Measurements from ENCODE around the gene TIMP2. TPM values are rescaled to one million over a fixed set of nuclear protein-coding genes. Genes with fewer than 3 reads are reported as not detected.
"Not testable (repeated sequence)": the region's sequence is repeated elsewhere in the genome, so short reads cannot be mapped to it uniquely, and the experiment has no call there.

The TIMP2 gene
- total RNA-seq, 1 donor from 2014 or later, result 0.84 TPM

DNA sequence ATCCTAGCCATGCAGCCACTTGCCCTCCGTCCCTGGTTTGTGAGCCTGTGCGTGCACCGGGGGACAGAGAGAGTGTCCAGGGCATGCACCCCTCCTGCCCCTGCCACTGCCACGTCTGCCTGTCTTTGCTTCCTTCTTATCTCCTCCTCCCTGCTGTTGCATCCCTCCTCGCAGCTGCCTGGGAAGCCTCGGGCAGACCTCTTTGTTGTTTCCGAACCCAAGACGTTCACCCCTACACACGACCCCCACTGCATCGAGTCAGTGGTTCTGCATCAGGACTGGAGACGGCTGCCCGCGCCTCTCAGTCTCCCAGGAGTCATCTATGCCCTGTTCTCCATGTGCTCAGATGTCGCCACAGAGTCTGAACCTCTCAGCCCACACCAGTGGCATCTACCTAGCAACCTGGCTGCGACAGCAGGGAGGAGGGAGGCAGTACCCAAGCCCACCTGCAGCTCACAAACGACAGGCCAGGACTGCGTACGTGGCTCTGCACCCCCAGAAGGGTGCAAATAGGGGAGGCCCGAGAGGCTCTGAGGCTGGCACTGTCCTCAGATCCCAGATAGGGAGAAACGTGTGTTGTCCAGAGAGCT, 5.2 kb downstream of the TIMP2 start:
- intact Hi-C loops (cut with micrococcal nuclease), result loop anchor here (10.0 kb wide), 1 partner anchor 55 kb away; no protein-coding TSS in a partner anchor

DNA sequence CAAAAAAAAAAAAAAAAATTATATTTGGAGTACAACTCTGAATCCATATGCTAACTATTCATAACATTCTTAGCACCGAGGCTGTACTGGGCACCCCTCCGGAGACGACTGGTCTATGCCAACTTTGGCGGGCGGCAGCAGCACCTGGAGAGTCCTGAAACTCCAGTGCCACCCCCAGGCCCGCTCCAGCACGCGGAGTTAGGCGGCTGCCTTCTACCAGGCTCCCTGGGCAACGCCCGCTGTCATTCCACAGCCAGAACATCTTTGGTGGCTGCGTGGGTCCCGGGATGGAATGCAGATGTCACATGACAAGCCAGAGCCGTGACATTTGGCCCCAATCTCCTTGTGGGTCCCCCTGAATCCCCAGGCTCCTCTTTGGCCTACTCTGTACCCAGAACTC, 6.2 kb downstream of the TIMP2 start:
- Mint-ChIP-seq H3K4me1 (ENCODE audit: low read depth) (peaks cover 11% of the 10 kb centered on the region), H3K4me3 (ENCODE audit: low read depth) (no peak overlapping the region), H3K9me3 (no peaks in the 10 kb centered on the region), H3K27me3 (ENCODE audit: low read depth) (peaks cover 16% of the 10 kb centered on the region), H3K27ac (no peak overlapping the region), H3K36me3 (ENCODE audit: low read depth) (no peaks in the 10 kb centered on the region)
- no peak for DNase-seq (ENCODE audit: low spot score)
- intact Hi-C loops (cut with micrococcal nuclease), result no loop called here

More for the DNA sequence above, 5.2 kb downstream of the TIMP2 start:
- DNase-seq (ENCODE audit: low spot score), result no peak
- H3K4me1 Mint-ChIP-seq (ENCODE audit: low read depth), result peaks cover 11% of the 10 kb centered on the region
- H3K36me3 Mint-ChIP-seq (ENCODE audit: low read depth), result no peaks in the 10 kb centered on the region
- no peak overlapping the region for H3K27ac Mint-ChIP-seq
- H3K27me3 Mint-ChIP-seq (ENCODE audit: low read depth), result peaks cover 16% of the 10 kb centered on the region
- H3K4me3 Mint-ChIP-seq (ENCODE audit: low read depth), result no peak overlapping the region
- no peaks in the 10 kb centered on the region for H3K9me3 Mint-ChIP-seq

DNA sequence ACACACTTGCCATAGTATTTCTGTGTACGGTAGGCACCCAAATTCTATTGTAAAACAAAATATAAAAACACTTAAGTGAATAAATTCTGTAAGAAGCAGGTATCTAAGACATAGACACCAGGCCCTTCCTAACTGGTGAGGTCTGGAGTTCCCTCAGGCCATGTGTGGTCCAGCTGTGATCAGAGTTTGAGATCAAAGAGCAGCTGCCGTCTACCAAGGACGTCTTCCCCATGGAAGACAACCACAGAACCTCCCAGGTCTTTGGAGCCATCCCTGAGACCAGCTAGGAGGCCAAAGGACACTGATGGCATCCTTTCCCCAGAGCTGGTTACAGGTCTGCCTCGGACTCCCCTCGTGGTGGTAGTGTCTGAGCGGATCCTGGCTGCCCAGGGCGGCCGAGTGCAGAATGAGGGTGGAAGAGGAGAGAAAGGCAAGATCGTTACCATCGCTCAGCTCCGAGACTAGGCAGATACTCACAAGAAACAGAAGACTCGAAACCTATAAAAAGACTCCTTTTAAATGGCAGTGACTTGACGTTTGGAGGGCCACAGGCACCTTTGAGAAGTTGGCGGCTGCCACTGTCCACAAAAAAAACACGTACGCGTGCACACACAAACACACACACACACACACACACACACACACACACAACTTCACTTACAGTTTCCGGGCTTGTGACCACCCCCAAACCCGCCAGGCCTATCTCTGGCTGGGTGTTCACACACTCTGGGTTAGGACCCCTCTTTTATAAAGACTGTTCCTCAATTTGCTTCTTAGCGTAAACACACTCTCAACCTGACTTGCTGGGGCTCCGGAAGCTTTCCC, 7.5 kb downstream of the TIMP2 start:
- H3K4me1 Mint-ChIP-seq (ENCODE audit: low read depth), result peaks cover 1% of the 10 kb centered on the region
- intact Hi-C loops (cut with micrococcal nuclease), result no loop called here
- H3K27ac Mint-ChIP-seq, result no peak overlapping the region
- H3K9me3 Mint-ChIP-seq, result no peaks in the 10 kb centered on the region
- H3K36me3 Mint-ChIP-seq (ENCODE audit: low read depth), result no peaks in the 10 kb centered on the region
- no peak for DNase-seq (ENCODE audit: low spot score)
- no peak overlapping the region for H3K4me3 Mint-ChIP-seq (ENCODE audit: low read depth)
- peaks cover 6% of the 10 kb centered on the region for H3K27me3 Mint-ChIP-seq (ENCODE audit: low read depth)

DNA sequence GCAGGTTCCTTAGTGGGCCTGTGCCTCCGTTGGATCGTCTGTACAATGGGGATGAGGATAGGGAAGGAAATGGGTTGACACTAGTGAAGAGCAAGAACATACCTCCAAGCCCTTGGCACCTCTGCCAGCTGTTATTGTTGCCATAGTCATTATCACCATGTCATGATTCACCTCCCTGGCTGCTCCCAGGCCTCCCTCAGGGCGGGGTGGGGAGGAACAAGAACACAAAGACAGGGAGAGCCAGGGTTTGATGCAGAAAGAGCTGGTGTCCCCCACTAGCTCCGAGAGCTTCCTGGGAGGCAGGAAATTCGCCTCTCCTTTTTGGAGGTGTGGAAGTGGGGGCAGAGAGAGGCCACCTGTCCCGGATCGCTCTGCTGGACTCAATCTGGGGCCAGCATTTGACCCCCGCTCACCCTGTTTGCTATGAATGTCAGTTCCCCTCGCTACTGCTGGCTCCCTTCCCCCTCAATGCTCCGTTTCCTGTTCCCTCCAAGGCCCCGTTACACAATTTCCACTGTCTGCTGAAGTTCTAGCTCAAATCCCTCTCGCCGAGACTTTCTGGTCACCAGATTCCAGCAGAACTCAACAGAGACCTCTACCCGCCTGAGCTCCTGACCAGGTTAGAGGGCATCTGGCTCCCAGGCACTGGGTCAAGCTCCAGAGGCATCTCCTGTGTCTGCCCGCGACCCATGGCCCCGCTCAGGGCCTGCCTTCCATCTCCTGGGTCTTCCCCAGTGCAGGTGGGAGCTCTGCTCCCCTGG, 9.1 kb downstream of the TIMP2 start:
- peaks cover 4% of the 10 kb centered on the region for H3K27me3 Mint-ChIP-seq (ENCODE audit: low read depth)
- intact Hi-C loops (cut with micrococcal nuclease), result no loop called here
- DNase-seq (ENCODE audit: low spot score), result no peak
- H3K36me3 Mint-ChIP-seq (ENCODE audit: low read depth), result no peaks in the 10 kb centered on the region
- H3K9me3 Mint-ChIP-seq, result no peaks in the 10 kb centered on the region
- no peaks in the 10 kb centered on the region for H3K4me1 Mint-ChIP-seq (ENCODE audit: low read depth)
- H3K4me3 Mint-ChIP-seq (ENCODE audit: low read depth), result no peak overlapping the region
- H3K27ac Mint-ChIP-seq, result no peak overlapping the region

DNA sequence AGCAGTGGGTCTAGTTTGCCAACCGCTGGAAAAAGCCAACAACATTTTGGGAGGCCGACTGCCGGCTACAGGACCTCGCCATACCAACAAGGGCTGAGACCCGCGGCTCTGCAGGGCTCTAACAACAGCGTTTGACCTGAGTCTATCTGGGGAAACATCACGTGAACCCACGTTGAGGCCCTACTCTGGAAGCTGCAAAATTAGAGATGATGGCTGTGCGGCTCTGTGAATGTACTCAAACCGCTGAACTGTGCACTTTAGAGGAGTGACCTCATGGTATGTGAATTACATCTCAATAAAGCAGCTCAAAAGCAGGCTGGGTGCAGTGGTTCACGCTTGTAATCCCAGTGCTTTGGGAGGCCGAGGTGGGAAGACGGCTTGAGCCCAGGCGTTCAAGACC, 12.1 kb downstream of the TIMP2 start:
- Mint-ChIP-seq H3K4me1 (ENCODE audit: low read depth) (no peaks in the 10 kb centered on the region), H3K36me3 (ENCODE audit: low read depth) (no peaks in the 10 kb centered on the region), H3K9me3 (no peaks in the 10 kb centered on the region), H3K27ac (no peak overlapping the region), H3K27me3 (ENCODE audit: low read depth) (peaks cover 7% of the 10 kb centered on the region), H3K4me3 (ENCODE audit: low read depth) (no peak overlapping the region)
- intact Hi-C loops (cut with micrococcal nuclease), result no loop called here
- no peak for DNase-seq (ENCODE audit: low spot score)

DNA sequence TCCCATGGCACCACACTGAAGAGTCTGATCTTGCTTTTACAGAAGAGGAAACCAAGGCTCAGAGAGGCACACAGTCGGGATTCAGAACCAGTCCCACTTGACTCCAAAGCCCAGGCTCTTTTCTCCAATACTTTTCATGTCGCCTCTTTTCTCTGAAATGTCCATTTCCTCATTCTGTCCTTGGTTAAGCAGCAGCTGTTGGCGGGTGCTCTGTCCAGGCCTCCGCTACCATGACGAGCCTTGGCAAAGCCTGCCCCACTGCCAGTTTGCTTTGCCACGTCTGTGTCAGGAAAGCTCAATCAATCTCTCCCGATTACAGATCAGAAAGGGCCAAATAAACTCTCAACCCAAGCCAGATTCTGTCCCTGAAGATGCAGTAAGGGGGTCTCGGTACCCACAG, 13.1 kb downstream of the TIMP2 start:
- DNase-seq (ENCODE audit: low spot score), result no peak
- H3K27ac Mint-ChIP-seq, result no peak overlapping the region
- intact Hi-C loops (cut with micrococcal nuclease), result no loop called here
- peaks cover 7% of the 10 kb centered on the region for H3K27me3 Mint-ChIP-seq (ENCODE audit: low read depth)
- H3K4me1 Mint-ChIP-seq (ENCODE audit: low read depth), result no peaks in the 10 kb centered on the region
- no peaks in the 10 kb centered on the region for H3K9me3 Mint-ChIP-seq
- H3K4me3 Mint-ChIP-seq (ENCODE audit: low read depth), result no peak overlapping the region
- H3K36me3 Mint-ChIP-seq (ENCODE audit: low read depth), result no peaks in the 10 kb centered on the region

DNA sequence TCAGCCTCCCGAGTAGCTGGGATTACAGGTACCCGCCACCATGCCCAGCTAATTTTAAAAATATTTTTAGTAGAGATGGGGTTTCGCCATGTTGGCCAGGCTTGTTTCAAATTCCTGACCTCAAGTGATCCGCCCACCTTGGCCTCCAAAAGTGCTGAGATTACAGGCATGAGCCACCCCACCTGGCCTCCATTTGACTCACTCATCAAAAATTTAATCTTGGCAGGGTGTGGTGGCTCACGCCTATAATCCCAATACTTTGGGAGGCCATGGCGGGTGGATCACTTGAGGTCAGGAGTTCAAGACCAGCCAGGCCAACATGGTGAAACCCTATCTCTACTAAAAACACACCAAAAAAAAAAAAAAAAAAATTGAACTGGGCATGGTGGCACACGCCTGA, 13.6 kb downstream of the TIMP2 start:
- H3K4me1 Mint-ChIP-seq (ENCODE audit: low read depth); H3K27me3 Mint-ChIP-seq (ENCODE audit: low read depth); H3K27ac Mint-ChIP-seq; intact Hi-C loops (cut with micrococcal nuclease); H3K4me3 Mint-ChIP-seq (ENCODE audit: low read depth); H3K9me3 Mint-ChIP-seq; DNase-seq (ENCODE audit: low spot score); H3K36me3 Mint-ChIP-seq (ENCODE audit: low read depth): not testable (repeated sequence)

DNA sequence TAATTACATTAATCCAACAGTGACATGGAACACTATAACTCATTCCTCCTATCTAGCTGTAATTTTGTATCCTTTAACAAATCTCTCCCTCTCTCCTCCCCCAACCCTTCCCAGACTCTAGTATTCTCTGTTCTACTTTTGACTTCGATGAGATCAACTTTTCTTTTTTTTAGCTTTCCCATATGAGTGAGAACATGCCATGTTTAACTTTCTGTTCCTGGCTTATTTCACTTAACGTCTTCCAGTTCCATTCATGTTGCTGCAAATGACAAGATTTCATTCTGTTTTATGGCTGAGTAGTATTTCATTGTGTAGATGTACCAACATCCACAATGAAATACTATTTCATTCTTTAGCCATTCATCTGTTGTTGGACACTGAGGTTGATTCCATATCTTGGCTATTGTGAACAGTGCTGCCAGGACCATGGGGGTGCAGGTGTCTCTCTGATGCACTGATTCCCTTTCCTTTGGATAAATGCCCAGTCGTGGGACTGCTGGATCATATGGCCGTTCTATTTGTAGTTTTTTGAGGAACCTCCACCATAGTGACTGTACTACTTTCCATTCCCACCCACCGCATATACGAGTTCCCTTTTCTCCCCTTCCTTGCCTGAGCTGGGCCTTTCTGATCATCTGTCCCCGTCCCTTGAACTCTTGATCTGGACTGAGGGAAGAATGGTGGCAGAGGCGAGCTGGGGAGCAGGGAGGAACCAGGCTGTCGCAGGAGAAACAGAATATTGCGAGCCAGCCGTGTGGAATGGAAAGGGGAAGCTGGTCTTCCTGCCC, 14.5 kb downstream of the TIMP2 start:
- Mint-ChIP-seq H3K4me1 (ENCODE audit: low read depth) (no peaks in the 10 kb centered on the region), H3K27ac (no peak overlapping the region), H3K36me3 (ENCODE audit: low read depth) (no peaks in the 10 kb centered on the region), H3K9me3 (no peaks in the 10 kb centered on the region), H3K27me3 (ENCODE audit: low read depth) (peaks cover 7% of the 10 kb centered on the region), H3K4me3 (ENCODE audit: low read depth) (no peak overlapping the region)
- no peak for DNase-seq (ENCODE audit: low spot score)
- intact Hi-C loops (cut with micrococcal nuclease), result no loop called here

DNA sequence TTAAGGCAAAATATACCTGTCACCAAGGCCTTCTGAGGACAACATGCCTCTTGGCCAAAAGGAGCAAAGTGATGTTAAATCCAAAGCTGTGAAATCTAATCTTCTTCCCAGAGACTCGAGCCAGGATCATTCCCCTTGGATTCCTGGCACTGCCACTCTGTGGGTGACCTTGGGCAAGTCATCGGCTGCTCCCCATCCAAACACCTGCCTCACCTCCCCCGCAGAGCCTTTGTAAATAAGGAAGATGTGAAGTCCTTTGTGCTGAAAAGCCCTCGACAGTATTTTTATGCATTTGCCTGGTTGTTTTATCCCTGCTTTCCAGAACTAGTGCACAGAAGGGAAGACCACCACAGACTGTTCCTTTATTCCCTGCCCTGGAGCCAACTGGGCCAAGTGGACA, 16.8 kb downstream of the TIMP2 start:
- Mint-ChIP-seq H3K27me3 (ENCODE audit: low read depth) (peaks cover 7% of the 10 kb centered on the region), H3K4me1 (ENCODE audit: low read depth) (peaks cover 5% of the 10 kb centered on the region), H3K27ac (no peak overlapping the region)

DNA sequence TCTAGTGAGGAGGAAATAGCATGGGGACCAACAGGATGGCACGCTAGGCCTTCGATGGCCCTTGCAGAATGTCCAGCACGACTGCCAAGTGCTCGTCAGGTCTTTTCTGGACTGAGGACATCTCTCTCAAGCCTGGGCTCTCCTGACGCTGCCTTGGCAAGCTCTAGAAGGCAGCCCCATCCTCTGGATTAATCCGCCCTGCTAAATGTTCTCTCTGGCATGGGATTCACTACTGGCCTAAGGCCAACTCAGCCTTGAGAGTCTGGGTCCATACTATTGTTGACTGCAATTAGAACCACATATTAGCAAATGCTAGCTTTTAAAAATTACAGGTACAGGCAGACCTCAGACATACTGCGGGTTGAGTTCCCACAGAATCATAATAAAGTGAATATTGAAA, 19.6 kb downstream of the TIMP2 start:
- H3K27ac Mint-ChIP-seq, result no peak overlapping the region
- H3K27me3 Mint-ChIP-seq (ENCODE audit: low read depth), result peaks cover 2% of the 10 kb centered on the region
- intact Hi-C loops (cut with micrococcal nuclease), result no loop called here
- no peaks in the 10 kb centered on the region for H3K36me3 Mint-ChIP-seq (ENCODE audit: low read depth)
- H3K4me3 Mint-ChIP-seq (ENCODE audit: low read depth), result no peak overlapping the region
- no peaks in the 10 kb centered on the region for H3K9me3 Mint-ChIP-seq
- peaks cover 10% of the 10 kb centered on the region for H3K4me1 Mint-ChIP-seq (ENCODE audit: low read depth)
- DNase-seq (ENCODE audit: low spot score), result no peak

More for the DNA sequence above, 16.8 kb downstream of the TIMP2 start:
- intact Hi-C loops (cut with micrococcal nuclease), result no loop called here
- H3K36me3 Mint-ChIP-seq (ENCODE audit: low read depth), result no peaks in the 10 kb centered on the region
- no peak for DNase-seq (ENCODE audit: low spot score)
- no peaks in the 10 kb centered on the region for H3K9me3 Mint-ChIP-seq
- H3K4me3 Mint-ChIP-seq (ENCODE audit: low read depth), result no peak overlapping the region

DNA sequence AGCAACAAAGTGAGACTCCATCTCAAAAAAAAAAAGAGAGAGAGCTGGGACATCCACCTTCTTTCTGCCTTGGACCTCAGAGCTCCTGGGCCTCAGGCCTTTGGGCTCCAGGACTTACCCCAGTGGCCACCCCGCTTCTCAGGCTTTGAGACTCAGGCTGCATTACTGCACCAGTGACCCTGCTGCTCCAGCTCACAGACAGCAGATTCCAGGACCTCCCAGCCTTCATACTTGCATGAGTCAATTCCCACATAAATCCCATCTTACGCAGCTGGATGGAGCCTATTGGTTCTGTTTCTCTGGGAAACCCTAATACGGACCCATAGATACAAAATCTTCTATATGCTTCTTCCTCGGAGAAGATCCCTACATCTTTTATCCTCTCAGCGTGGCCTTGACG, 20.1 kb downstream of the TIMP2 start:
- Mint-ChIP-seq H3K27me3 (ENCODE audit: low read depth) (no peaks in the 10 kb centered on the region), H3K27ac (no peak overlapping the region), H3K4me3 (ENCODE audit: low read depth) (no peak overlapping the region), H3K9me3 (no peaks in the 10 kb centered on the region), H3K4me1 (ENCODE audit: low read depth) (peaks cover 10% of the 10 kb centered on the region), H3K36me3 (ENCODE audit: low read depth) (no peaks in the 10 kb centered on the region)
- intact Hi-C loops (cut with micrococcal nuclease), result no loop called here
- no peak for DNase-seq (ENCODE audit: low spot score)

DNA sequence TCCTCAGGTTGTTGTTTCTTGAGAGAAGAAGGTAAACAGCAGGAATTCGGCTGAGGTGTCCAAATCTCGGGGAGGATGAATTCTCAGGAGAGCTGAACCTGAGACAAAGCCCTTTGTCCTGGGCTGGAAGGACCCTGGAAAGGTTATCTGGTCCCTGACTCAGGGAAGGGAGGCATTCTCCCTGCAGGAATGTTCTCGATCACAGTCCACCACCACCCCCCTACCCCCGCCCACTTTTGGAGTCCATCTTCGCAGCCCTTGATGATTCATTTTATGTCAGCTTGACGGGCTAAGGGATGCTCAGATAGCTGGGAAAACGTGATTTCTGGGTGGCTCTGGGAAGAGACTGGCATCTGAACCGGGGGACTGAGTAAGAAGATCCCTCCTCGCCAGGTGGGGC, 20.8 kb downstream of the TIMP2 start:
- H3K27ac Mint-ChIP-seq, result no peak overlapping the region
- H3K36me3 Mint-ChIP-seq (ENCODE audit: low read depth), result no peaks in the 10 kb centered on the region
- H3K9me3 Mint-ChIP-seq, result no peaks in the 10 kb centered on the region
- intact Hi-C loops (cut with micrococcal nuclease), result no loop called here
- no peak overlapping the region for H3K4me3 Mint-ChIP-seq (ENCODE audit: low read depth)
- H3K4me1 Mint-ChIP-seq (ENCODE audit: low read depth), result peaks cover 10% of the 10 kb centered on the region
- no peaks in the 10 kb centered on the region for H3K27me3 Mint-ChIP-seq (ENCODE audit: low read depth)
- DNase-seq (ENCODE audit: low spot score), result no peak
